Bronchial epithelial cell (primary cell): ENCODE measurements around the gene MMP24. TPM values are rescaled to one million over a fixed set of nuclear protein-coding genes. Genes with fewer than 3 reads are reported as not detected.
A peak's percentile ranks its signal among the peaks of the same experiment; 100 is the strongest.

Experiments
- DNase-seq: peaks from one replicate; pipeline ENCODE4 v3.0.0-alpha.2; 2010; ENCODE audit warnings: low read depth
- FAIRE-seq: peaks from 2 replicates; lab custom pipeline; 2011; peaks lifted over from hg19 to GRCh38; lab: Jason Lieb, UNC
- H3K27me3 ChIP-seq: 2 replicates; pipeline ENCODE4 v1.5.1; 2011; ENCODE audit warnings: low read length; ENCODE audit not compliant: control insufficient read depth, insufficient read depth
- H3K36me3 ChIP-seq: 2 replicates; pipeline ENCODE4 v1.5.1; 2011; ENCODE audit warnings: low read length; ENCODE audit not compliant: control insufficient read depth, insufficient read depth
- H3K4me3 ChIP-seq: 2 replicates; pipeline ENCODE4 v1.5.1; 2011; ENCODE audit warnings: mild to moderate bottlenecking, low read depth, low read length, control low read depth
- CTCF ChIP-seq: IDR thresholded peaks from 2 replicates; pipeline ENCODE4 v1.5.1; 2011; ENCODE audit warnings: mild to moderate bottlenecking, moderate library complexity, low read length, control low read depth, inconsistent platforms; ENCODE audit not compliant: insufficient read depth, severe bottlenecking
- total RNA-seq: library from RNA; depleted of rRNA; stranded (reverse); fragments of >200 nt; gene quantifications from 2 replicates; pipeline ENCODE4 v1.2.1, GENCODE V29; 2014

MMP24 gene
- total RNA-seq, 1 donor from 2014 or later: not detected

- no peak overlapping the region for H3K4me3 ChIP-seq
- H3K27me3 ChIP-seq: no peaks in the 10 kb centered on the region
- DNase-seq: no peak
- peaks cover 1% of the 10 kb centered on the region for H3K36me3 ChIP-seq
- no peak for FAIRE-seq
- TF ChIP-seq CTCF: no peak
These were observed 73.3 kb downstream of the MMP24 start for GRCh38 chr20:35299780-35300179.

- Histone ChIP-seq H3K27me3 (no peaks in the 10 kb centered on the region), H3K4me3 (no peak overlapping the region)
- FAIRE-seq: no peak
These were observed 74.2 kb downstream of the MMP24 start for GRCh38 chr20:35300469-35301262.

GRCh38 chr20:35301426-35301825 lies 74.9 kb downstream of the MMP24 start:
- no peak for FAIRE-seq
- TF ChIP-seq CTCF: no peak
- H3K4me3 ChIP-seq: no peak overlapping the region

More at GRCh38 chr20:35300469-35301262, 74.2 kb downstream of the MMP24 start:
- H3K36me3 ChIP-seq: peaks cover 1% of the 10 kb centered on the region
- no peak for DNase-seq
- no peak for TF ChIP-seq CTCF

GRCh38 chr20:35302421-35303335 lies 76.2 kb downstream of the MMP24 start:
- DNase-seq: peak; percentile 78
- FAIRE-seq: no peak

More at GRCh38 chr20:35301426-35301825, 74.9 kb downstream of the MMP24 start:
- Histone ChIP-seq H3K36me3 (peaks cover 5% of the 10 kb centered on the region), H3K27me3 (no peaks in the 10 kb centered on the region)
- DNase-seq: no peak

GRCh38 chr20:35303382-35303734 lies 76.9 kb downstream of the MMP24 start:
- Histone ChIP-seq H3K4me3 (no peak overlapping the region), H3K36me3 (peaks cover 5% of the 10 kb centered on the region), H3K27me3 (no peaks in the 10 kb centered on the region)
- FAIRE-seq: no peak
- no peak for DNase-seq
- TF ChIP-seq CTCF: no peak

More at GRCh38 chr20:35302421-35303335, 76.2 kb downstream of the MMP24 start:
- peaks cover 5% of the 10 kb centered on the region for H3K36me3 ChIP-seq
- H3K27me3 ChIP-seq: no peaks in the 10 kb centered on the region
- H3K4me3 ChIP-seq: no peak overlapping the region
- no peak for TF ChIP-seq CTCF
